Measurements from ENCODE around the gene KAZALD1. TPM values are rescaled to one million over a fixed set of nuclear protein-coding genes. Genes with fewer than 3 reads are reported as not detected.

Gene KAZALD1
- total RNA-seq, 4 donors from 2014 or later: 4.0 to 13.5 (median 8.4) TPM

DNA sequence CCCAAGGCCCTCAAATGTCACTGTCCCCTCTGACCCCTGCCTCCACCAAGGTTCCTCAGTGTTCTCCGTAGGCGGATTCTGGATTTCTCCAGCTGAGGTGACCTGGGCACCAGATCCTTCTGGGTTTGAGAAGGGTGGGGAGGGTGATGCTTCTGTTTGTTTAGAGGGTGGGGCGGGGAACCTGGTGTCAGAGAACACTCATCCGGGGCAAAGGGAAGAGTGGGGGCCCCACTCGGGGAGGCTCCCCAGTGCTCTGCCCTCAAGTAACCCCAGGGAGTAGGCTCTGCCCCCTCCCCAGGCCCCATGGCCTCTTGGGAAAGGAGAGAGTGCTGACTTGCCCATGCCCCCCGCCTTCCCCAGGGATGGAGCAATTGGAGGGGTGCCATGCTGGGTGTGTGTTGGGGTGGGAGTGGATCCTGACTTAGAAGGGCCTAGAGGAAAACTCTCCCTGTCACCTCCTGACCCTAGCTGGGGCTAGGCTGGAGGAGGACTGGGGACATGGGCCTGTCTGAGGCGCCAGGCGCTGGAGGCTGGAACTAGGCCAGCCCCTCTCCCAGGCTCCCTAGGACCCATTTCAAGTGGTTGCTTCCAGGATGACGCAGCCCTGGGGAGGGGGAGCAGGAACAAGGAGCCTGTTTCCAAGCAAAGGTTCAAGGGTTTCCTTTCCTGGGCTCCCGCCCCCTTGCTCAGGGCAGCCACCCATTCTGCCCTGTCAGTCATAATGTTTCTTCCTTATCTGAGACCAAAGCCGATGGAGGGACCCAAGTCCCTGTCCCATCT is 27.9 kb downstream of the KAZALD1 start:
- Histone ChIP-seq H3K4me3 (no peak overlapping the region), H3K27me3 (peaks cover 0 to 89% of the 10 kb centered on the region in 2 donors), H3K36me3 (no peaks in the 10 kb centered on the region), H3K27ac (no peak overlapping the region), H3K9me3 (no peaks in the 10 kb centered on the region), H3K4me1 (no peaks in the 10 kb centered on the region)
- DNase-seq (ENCODE audit: low spot score in 2 of 2): no peak
- TF ChIP-seq, protein P1, sequence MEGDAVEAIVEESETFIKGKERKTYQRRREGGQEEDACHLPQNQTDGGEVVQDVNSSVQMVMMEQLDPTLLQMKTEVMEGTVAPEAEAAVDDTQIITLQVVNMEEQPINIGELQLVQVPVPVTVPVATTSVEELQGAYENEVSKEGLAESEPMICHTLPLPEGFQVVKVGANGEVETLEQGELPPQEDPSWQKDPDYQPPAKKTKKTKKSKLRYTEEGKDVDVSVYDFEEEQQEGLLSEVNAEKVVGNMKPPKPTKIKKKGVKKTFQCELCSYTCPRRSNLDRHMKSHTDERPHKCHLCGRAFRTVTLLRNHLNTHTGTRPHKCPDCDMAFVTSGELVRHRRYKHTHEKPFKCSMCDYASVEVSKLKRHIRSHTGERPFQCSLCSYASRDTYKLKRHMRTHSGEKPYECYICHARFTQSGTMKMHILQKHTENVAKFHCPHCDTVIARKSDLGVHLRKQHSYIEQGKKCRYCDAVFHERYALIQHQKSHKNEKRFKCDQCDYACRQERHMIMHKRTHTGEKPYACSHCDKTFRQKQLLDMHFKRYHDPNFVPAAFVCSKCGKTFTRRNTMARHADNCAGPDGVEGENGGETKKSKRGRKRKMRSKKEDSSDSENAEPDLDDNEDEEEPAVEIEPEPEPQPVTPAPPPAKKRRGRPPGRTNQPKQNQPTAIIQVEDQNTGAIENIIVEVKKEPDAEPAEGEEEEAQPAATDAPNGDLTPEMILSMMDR (IDR thresholded peaks at IDR 0.05): no peak
- TF ChIP-seq POLR2A (IDR thresholded peaks at IDR 0.05) (no peak), EP300 (IDR thresholded peaks at IDR 0.05) (no peak)
- WGBS, 2 donors: 68 to 69% methylated on average over 11 of the region's 11 CpGs

DNA sequence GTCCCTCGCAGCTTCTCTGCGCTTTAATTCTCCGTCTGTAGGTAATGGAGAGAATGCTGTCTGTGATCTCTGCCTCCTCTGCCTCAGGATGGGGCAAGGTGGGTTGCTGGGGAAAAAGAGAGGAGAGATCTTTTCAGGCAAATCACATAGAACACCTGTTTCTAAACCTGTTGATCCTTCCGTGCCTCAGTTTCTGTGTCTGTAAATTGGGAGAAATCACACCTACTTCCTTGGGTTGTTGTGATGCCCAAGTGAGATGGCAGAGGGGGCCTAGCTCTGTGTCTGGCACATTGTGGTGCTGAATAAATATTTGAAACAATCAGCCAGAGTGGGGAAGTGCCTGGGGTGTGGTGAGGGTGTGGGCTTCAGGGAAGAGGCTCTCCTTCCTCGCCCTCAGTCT is 28.8 kb downstream of the KAZALD1 start:
- 84 to 92% methylated on average over 5 of the region's 5 CpGs for WGBS, 2 donors
- H3K27me3 ChIP-seq: peaks cover 0 to 89% of the 10 kb centered on the region in 2 donors

DNA sequence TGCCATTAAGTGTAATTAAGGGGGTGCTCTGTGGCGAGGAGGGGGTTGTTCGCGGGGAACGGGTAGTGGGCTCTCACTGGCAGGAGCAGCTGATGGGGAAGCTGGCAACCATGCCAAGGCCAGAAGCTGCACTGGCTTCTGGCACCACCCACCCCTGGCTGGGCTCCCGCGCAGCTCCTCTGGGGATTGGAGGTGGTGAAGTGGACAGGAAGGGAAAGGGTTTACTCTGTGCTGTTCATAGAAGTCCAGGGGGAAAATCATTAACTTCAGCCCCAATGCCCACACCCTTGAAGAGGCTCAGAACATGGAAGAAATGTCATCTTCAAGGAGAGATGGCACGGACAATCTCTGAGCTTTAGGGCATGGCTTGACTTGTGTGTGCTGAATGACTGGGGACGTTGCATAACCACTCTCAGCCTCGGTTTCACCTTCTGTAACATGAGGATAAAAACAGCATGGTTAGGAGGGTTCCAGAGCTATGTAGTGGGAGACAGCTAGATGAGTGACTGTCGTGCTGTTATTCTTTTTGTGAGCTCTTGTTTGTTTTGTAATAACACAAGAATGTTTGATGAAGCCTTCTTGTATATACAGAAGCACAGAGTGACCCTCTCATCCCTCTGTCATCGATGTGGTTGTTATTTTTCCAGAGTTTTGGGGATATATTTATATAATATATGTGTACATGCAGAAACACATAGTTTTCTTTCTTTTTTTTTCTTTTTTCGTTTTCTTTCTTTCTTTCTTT is 29.9 kb downstream of the KAZALD1 start:
- no peak for DNase-seq (ENCODE audit: low spot score in 2 of 2)
- WGBS, 2 donors: 52 to 56% methylated on average over 12 of the region's 12 CpGs
- Histone ChIP-seq H3K27ac (no peak overlapping the region), H3K27me3 (peaks cover 0 to 93% of the 10 kb centered on the region in 2 donors), H3K4me1 (no peaks in the 10 kb centered on the region), H3K9me3 (no peaks in the 10 kb centered on the region), H3K4me3 (no peak overlapping the region), H3K36me3 (no peaks in the 10 kb centered on the region)
- TF ChIP-seq EP300 (IDR thresholded peaks at IDR 0.05): no peak
- TF ChIP-seq POLR2A (IDR thresholded peaks at IDR 0.05): no peak
- TF ChIP-seq, protein P1 (IDR thresholded peaks at IDR 0.05): no peak

More for the DNA sequence above, 28.8 kb downstream of the KAZALD1 start:
- Histone ChIP-seq H3K4me3 (no peak overlapping the region), H3K36me3 (no peaks in the 10 kb centered on the region), H3K4me1 (no peaks in the 10 kb centered on the region), H3K27ac (no peak overlapping the region), H3K9me3 (no peaks in the 10 kb centered on the region)
- TF ChIP-seq POLR2A (IDR thresholded peaks at IDR 0.05) (no peak), EP300 (IDR thresholded peaks at IDR 0.05) (no peak)
- TF ChIP-seq, protein P1 (IDR thresholded peaks at IDR 0.05): no peak
- DNase-seq (ENCODE audit: low spot score in 2 of 2): no peak

DNA sequence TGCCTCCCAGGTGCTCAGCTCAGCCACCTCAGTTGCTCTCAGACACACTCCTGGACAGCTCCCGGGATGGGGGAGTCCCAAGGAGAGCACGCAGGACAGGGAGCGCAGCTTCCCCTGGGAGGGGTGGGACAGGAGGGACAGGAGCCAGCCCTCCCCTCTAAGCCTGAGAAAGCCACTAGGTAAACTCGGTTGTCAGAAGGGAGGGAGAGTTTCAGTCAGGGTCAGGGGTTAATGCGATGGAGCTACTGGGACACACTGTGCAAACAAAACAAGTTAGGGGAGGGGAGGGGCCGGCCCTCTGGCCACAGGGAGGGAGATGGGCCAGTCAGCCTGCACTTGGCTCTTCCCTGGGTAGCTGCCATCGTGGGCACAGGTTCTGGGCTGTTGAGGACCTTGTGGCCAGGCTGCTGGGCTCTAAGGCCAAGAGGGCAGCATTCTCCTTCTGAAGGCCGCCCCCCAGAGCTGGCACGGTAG is 31.1 kb downstream of the KAZALD1 start:
- 34 to 37% methylated on average over 9 of the region's 9 CpGs for WGBS, 2 donors
- H3K36me3 ChIP-seq: no peaks in the 10 kb centered on the region
- peaks cover 0 to 85% of the 10 kb centered on the region in 2 donors for H3K27me3 ChIP-seq
- H3K9me3 ChIP-seq: no peaks in the 10 kb centered on the region
- H3K4me1 ChIP-seq: no peaks in the 10 kb centered on the region
- DNase-seq (ENCODE audit: low spot score in 2 of 2): no peak
- H3K27ac ChIP-seq: no peak overlapping the region
- H3K4me3 ChIP-seq: no peak overlapping the region
- TF ChIP-seq, protein P1 (IDR thresholded peaks at IDR 0.05): no peak
- TF ChIP-seq EP300 (IDR thresholded peaks at IDR 0.05) (no peak), POLR2A (IDR thresholded peaks at IDR 0.05) (no peak)
